Tibial artery (tissue), 4 donors: Measurements from ENCODE around the gene CSPG5.

Experiments used
- DNase-seq, 2 donors: peaks; one replicate each; pipeline ENCODE4 v3.0.0-alpha.2; 2019
- H3K27ac ChIP-seq, 2 donors: fragments of 200-600 bp; sonication (generic) in 1 of 2; 1 replicate in 1 of 2; 2 replicates in 1 of 2; pipeline ENCODE4 v1.5.1; 2018 to 2019; ENCODE audit warnings: mild to moderate bottlenecking in 1 of 2
- H3K27me3 ChIP-seq, 2 donors: fragments of 200-600 bp; sonication (generic) in 1 of 2; one replicate each; pipeline versions ENCODE4 v1.5.1 to v1.6.0; 2016 to 2019
- H3K36me3 ChIP-seq, 3 donors: fragments of 200-600 bp; sonication (generic) in 2 of 3; one replicate each; pipeline ENCODE4 v1.5.1; 2016 to 2019; ENCODE audit warnings: mild to moderate bottlenecking in 2 of 3
- H3K4me1 ChIP-seq, 4 donors: fragments of 200-600 bp; sonication (generic) in 2 of 4; 1 replicate in 3 of 4; 2 replicates in 1 of 4; pipeline ENCODE4 v1.5.1; 2016 to 2019
- H3K4me3 ChIP-seq, 2 donors: fragments of 200-600 bp; sonication (generic) in 1 of 2; 1 replicate in 1 of 2; 2 replicates in 1 of 2; pipeline ENCODE4 v1.5.1; 2018 to 2019; ENCODE audit warnings: mild to moderate bottlenecking in 2 of 2
- H3K9me3 ChIP-seq, 3 donors: fragments of 200-600 bp; sonication (generic) in 1 of 3; one replicate each; pipeline ENCODE4 v1.5.1; 2016 to 2019
- intact Hi-C: fragments of 100-400 bp; cut with DNase I; formaldehyde crosslinking; loops from one replicate; pipeline ENCODE4 v1.15.0; 2023; ENCODE audit warnings: low total_unique reads
- TF ChIP-seq, protein P1 (sequence below), 2 experiments: fragments of 200-600 bp in 1 of 2; fragments of 450-650 bp in 1 of 2; IDR thresholded peaks; one replicate each; pipeline ENCODE4 v1.5.1; 2017 to 2019; ENCODE audit warnings: antibody characterized with exemption in 2 of 2, mild to moderate bottlenecking in 1 of 2, moderate library complexity in 1 of 2

Gene CSPG5

DNA sequence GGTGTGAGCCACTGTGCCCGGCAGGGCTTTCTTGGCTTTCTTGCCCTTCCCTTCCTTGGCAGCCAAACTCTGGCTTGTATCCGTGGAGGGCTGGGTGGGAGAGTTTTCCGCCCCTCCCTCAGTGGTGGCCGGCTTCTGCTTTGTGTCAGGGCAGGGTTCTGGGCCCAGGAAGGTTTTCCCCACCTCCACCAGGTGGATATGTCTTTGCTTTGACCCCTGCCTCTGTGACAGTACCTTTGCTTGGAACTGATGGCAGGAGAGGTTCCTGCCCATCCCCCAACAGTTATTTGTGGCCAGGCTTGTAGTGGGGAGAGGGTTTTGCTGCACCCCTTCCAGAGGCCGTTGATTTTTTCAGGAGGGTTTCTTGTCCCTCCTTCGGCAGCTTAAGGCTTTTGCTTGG is 24.3 kb downstream of the CSPG5 start:
- H3K4me3 ChIP-seq, result no peak overlapping the region
- H3K36me3 ChIP-seq, result no peaks in the 10 kb centered on the region
- TF ChIP-seq, protein P1, sequence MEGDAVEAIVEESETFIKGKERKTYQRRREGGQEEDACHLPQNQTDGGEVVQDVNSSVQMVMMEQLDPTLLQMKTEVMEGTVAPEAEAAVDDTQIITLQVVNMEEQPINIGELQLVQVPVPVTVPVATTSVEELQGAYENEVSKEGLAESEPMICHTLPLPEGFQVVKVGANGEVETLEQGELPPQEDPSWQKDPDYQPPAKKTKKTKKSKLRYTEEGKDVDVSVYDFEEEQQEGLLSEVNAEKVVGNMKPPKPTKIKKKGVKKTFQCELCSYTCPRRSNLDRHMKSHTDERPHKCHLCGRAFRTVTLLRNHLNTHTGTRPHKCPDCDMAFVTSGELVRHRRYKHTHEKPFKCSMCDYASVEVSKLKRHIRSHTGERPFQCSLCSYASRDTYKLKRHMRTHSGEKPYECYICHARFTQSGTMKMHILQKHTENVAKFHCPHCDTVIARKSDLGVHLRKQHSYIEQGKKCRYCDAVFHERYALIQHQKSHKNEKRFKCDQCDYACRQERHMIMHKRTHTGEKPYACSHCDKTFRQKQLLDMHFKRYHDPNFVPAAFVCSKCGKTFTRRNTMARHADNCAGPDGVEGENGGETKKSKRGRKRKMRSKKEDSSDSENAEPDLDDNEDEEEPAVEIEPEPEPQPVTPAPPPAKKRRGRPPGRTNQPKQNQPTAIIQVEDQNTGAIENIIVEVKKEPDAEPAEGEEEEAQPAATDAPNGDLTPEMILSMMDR (IDR thresholded peaks at IDR 0.05), result no peak
- H3K27me3 ChIP-seq, result peaks cover 0 to 4% of the 10 kb centered on the region in 2 donors
- H3K27ac ChIP-seq, result no peak overlapping the region
- no peak for DNase-seq
- peaks cover 0 to 9% (median 0%) of the 10 kb centered on the region in 3 donors for H3K9me3 ChIP-seq
- intact Hi-C loops, result no loop called here
- H3K4me1 ChIP-seq, result no peaks in the 10 kb centered on the region

GRCh38 chr3:47553407-47553806 is 25.3 kb downstream of the CSPG5 start:
- intact Hi-C loops, result no loop called here
- no peak for DNase-seq
- Histone ChIP-seq H3K27ac (no peak overlapping the region), H3K9me3 (peaks cover 0 to 9% (median 0%) of the 10 kb centered on the region in 3 donors), H3K4me3 (no peak overlapping the region), H3K27me3 (peaks cover 0 to 4% of the 10 kb centered on the region in 2 donors), H3K36me3 (no peaks in the 10 kb centered on the region), H3K4me1 (no peaks in the 10 kb centered on the region)
- TF ChIP-seq, protein P1 (IDR thresholded peaks at IDR 0.05), result no peak

- TF ChIP-seq, protein P1 (IDR thresholded peaks at IDR 0.05), result no peak
- intact Hi-C loops, result no loop called here
- peak overlapping the region; percentile 57 to 62 for H3K27ac ChIP-seq
Observed at GRCh38 chr3:47542471-47543173, 36.0 kb downstream of the CSPG5 start.

GRCh38 chr3:47541583-47542108 is 37.0 kb downstream of the CSPG5 start:
- Histone ChIP-seq H3K36me3 (no peaks in the 10 kb centered on the region), H3K27me3 (no peaks in the 10 kb centered on the region), H3K27ac (no peak overlapping the region), H3K4me1 (peaks cover 0 to 12% (median 11%) of the 10 kb centered on the region in 4 donors), H3K4me3 (no peak overlapping the region), H3K9me3 (no peaks in the 10 kb centered on the region)
- no peak for DNase-seq
- TF ChIP-seq, protein P1 (IDR thresholded peaks at IDR 0.05), result no peak
- intact Hi-C loops, result no loop called here

More at GRCh38 chr3:47542471-47543173, 36.0 kb downstream of the CSPG5 start:
- Histone ChIP-seq H3K4me3 (peak overlapping the region in 1 of 2 donors; percentile 26), H3K27me3 (no peaks in the 10 kb centered on the region), H3K36me3 (no peaks in the 10 kb centered on the region), H3K4me1 (peaks cover 0 to 12% (median 11%) of the 10 kb centered on the region in 4 donors), H3K9me3 (no peaks in the 10 kb centered on the region)
- DNase-seq, result peak; percentile 39 to 81

GRCh38 chr3:47540281-47540680 is 38.4 kb downstream of the CSPG5 start:
- DNase-seq, result no peak
- intact Hi-C loops, result no loop called here
- H3K36me3 ChIP-seq, result no peaks in the 10 kb centered on the region

More at GRCh38 chr3:47540281-47540680, 38.4 kb downstream of the CSPG5 start:
- Histone ChIP-seq H3K27ac (no peak overlapping the region), H3K27me3 (no peaks in the 10 kb centered on the region), H3K9me3 (no peaks in the 10 kb centered on the region), H3K4me3 (no peak overlapping the region), H3K4me1 (peaks cover 0 to 12% (median 11%) of the 10 kb centered on the region in 4 donors)
- TF ChIP-seq, protein P1 (IDR thresholded peaks at IDR 0.05), result no peak
